Measurements from ENCODE around the gene BCAP31.

DNA sequence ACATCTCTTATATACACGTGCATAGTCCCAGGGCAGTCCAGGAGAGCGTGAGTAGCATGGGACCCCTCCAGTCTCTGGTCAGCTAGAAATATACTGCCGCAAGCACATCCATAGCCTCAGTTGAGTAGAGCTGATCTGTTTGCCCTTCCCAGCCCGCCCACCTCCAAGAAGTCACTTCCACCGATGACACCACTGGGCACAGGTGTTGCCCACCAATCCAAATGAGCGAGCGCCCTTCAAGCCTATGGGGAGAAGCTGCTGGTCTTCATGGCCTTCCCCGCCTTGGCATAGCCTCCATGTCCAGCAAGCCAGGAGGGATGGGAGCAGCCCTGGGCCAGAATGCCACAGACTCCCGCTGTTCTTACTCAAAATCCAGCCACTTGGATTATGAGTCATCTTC lies 67.0 kb downstream of the BCAP31 start:
- TF ChIP-seq, protein P1, sequence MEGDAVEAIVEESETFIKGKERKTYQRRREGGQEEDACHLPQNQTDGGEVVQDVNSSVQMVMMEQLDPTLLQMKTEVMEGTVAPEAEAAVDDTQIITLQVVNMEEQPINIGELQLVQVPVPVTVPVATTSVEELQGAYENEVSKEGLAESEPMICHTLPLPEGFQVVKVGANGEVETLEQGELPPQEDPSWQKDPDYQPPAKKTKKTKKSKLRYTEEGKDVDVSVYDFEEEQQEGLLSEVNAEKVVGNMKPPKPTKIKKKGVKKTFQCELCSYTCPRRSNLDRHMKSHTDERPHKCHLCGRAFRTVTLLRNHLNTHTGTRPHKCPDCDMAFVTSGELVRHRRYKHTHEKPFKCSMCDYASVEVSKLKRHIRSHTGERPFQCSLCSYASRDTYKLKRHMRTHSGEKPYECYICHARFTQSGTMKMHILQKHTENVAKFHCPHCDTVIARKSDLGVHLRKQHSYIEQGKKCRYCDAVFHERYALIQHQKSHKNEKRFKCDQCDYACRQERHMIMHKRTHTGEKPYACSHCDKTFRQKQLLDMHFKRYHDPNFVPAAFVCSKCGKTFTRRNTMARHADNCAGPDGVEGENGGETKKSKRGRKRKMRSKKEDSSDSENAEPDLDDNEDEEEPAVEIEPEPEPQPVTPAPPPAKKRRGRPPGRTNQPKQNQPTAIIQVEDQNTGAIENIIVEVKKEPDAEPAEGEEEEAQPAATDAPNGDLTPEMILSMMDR (IDR thresholded peaks at IDR 0.05) = no peak
- no peak for TF ChIP-seq POLR2A (IDR thresholded peaks at IDR 0.05)
